Spleen (tissue), 11 donors: Measurements from ENCODE around the gene SIRT5. TPM values are rescaled to one million over a fixed set of nuclear protein-coding genes. Genes with fewer than 3 reads are reported as not detected.

Source experiments
- DNase-seq: peaks from one replicate; pipeline ENCODE4 v3.0.0-alpha.2; 2020
- H3K27ac ChIP-seq, 8 donors: fragments of 200-600 bp; sonication (generic) in 7 of 8; 1 replicate in 4 of 8; 2 replicates in 4 of 8; pipeline versions ENCODE4 v1.5.0 to v1.8.0; 2016 to 2021; ENCODE audit warnings: inconsistent platforms in 4 of 8, mild to moderate bottlenecking in 4 of 8, moderate library complexity in 1 of 8
- H3K27me3 ChIP-seq, 7 donors: fragments of 200-600 bp; sonication (generic) in 6 of 7; replicated peaks in 1 of 7; 1 replicate in 4 of 7; 2 replicates in 3 of 7; pipeline versions ENCODE4 v1.5.0 to v1.8.0; 2016 to 2021; ENCODE audit warnings: inconsistent platforms in 3 of 7, mild to moderate bottlenecking in 1 of 7
- H3K36me3 ChIP-seq, 6 donors: fragments of 200-600 bp; sonication (generic) in 5 of 6; 1 replicate in 4 of 6; 2 replicates in 2 of 6; pipeline versions ENCODE4 v1.5.0 to v1.8.0; 2016 to 2021; ENCODE audit warnings: inconsistent platforms in 2 of 6
- H3K4me1 ChIP-seq, 6 donors: fragments of 200-600 bp; sonication (generic) in 5 of 6; 1 replicate in 3 of 6; 2 replicates in 3 of 6; pipeline versions ENCODE4 v1.5.0 to v1.8.0; 2016 to 2021; ENCODE audit warnings: inconsistent platforms in 3 of 6
- H3K4me3 ChIP-seq, 8 donors: fragments of 200-600 bp; sonication (generic) in 7 of 8; 1 replicate in 4 of 8; 2 replicates in 4 of 8; pipeline versions ENCODE4 v1.5.0 to v1.8.0; 2016 to 2021; ENCODE audit warnings: inconsistent platforms in 4 of 8, mild to moderate bottlenecking in 4 of 8, moderate library complexity in 2 of 8
- H3K9me3 ChIP-seq, 8 donors: fragments of 200-600 bp; sonication (generic) in 7 of 8; 1 replicate in 4 of 8; 2 replicates in 4 of 8; pipeline versions ENCODE4 v1.5.0 to v1.8.0; 2016 to 2021; ENCODE audit warnings: inconsistent platforms in 4 of 8
- CTCF ChIP-seq, 11 experiments: fragments of 200-600 bp in 7 of 11; fragments of 450-650 bp in 4 of 11; sonication (generic) in 4 of 11; IDR thresholded peaks in 8 of 11; conservative IDR thresholded peaks in 3 of 11; 1 replicate in 7 of 11; 2 replicates in 4 of 11; pipeline versions ENCODE4 v1.4.0 to v1.8.0; 2016 to 2021; ENCODE audit warnings: antibody characterized with exemption in 11 of 11, inconsistent platforms in 4 of 11, mild to moderate bottlenecking in 1 of 11
- POLR2A ChIP-seq, 3 donors: fragments of 450-650 bp; IDR thresholded peaks; one replicate each; pipeline ENCODE4 v1.5.1; 2017; ENCODE audit warnings: antibody characterized with exemption in 3 of 3, mild to moderate bottlenecking in 1 of 3
- POLR2AphosphoS5 ChIP-seq, 3 donors: sonication (generic); formaldehyde crosslinking; IDR thresholded peaks; one replicate each; pipeline ENCODE4 v1.5.1; 2017; ENCODE audit warnings: antibody characterized with exemption in 3 of 3
- WGBS, 5 donors: extraction: QIAGEN DNeasy Blood & Tissue Kit in 3 of 5; methylation state at CpG; one replicate each; pipeline versions ENCODE4 v1.1.5 to v1.1.7; 2013 to 2018; 5-methylcytosine and 5-hydroxymethylcytosine counted together
- intact Hi-C: fragments of 100-400 bp; cut with DNase I; formaldehyde crosslinking; loops from one replicate; pipeline ENCODE4 v1.15.0; 2023; ENCODE audit warnings: low total_unique reads
- polyA plus RNA-seq, 3 donors: library from polyadenylated mRNA; stranded (reverse); fragments of 200-250 nt; gene quantifications; one replicate each; pipeline ENCODE4 v1.2.1, GENCODE V29; 2013
- total RNA-seq, 7 donors: library from RNA; depleted of rRNA in 3 of 7; stranded (reverse); fragments of >200 nt in 3 of 7; fragmentation: NEBNext Ultra II Directional in 4 of 7; extraction: Animal tissue kit (Norgen Biotek cat#: 25700) in 4 of 7; gene quantifications; one replicate each; pipeline versions ENCODE4 v1.1.0 to v1.2.1, GENCODE V29; 2016 to 2021
- donor health status: healthy with polysubstance abuse.
- donor health status: DM: no; HTN: no; CAD: no; lungs with moderate emphysema.
- donor health status: DM: no; HTN: no; CAD: no.
- donor health status: Bipolar disorder and iron deficiency.
- donor health status: healthy.
- donor health status: DM: no; HTN: no; CAD: no.
- donor health status: DM: yes; HTN: yes; CAD: no.

The SIRT5 gene
- total and polyA plus RNA-seq, 10 donors: 8.2 to 23.7 (median 16.1) TPM

GRCh38 chr6:13531956-13532355, 42.4 kb upstream of the SIRT5 start:
- Histone ChIP-seq H3K4me3 (no peak overlapping the region), H3K27ac (no peak overlapping the region), H3K4me1 (peaks cover 6 to 40% (median 22%) of the 10 kb centered on the region in 6 donors), H3K27me3 (no peaks in the 10 kb centered on the region), H3K36me3 (no peaks in the 10 kb centered on the region), H3K9me3 (no peaks in the 10 kb centered on the region)
- DNase-seq: no peak
- 76 to 90% (median 80%) methylated on average over 4 of the region's 4 CpGs for WGBS, 5 donors
- intact Hi-C loops: loop anchor here (10.0 kb wide), 1 partner anchor 47 kb away; the partner anchor contains the start of gene GFOD1
- TF ChIP-seq POLR2AphosphoS5 (IDR thresholded peaks at IDR 0.05): no peak
- no peak for TF ChIP-seq POLR2A (IDR thresholded peaks at IDR 0.05)
- no peak for TF ChIP-seq CTCF (IDR thresholded peaks at IDR 0.05 in 8 of 11, conservative IDR thresholded peaks at IDR 0.05 in 3 of 11)

GRCh38 chr6:13534536-13534935, 39.9 kb upstream of the SIRT5 start:
- Histone ChIP-seq H3K4me1 (peaks cover 0 to 31% (median 17%) of the 10 kb centered on the region in 6 donors), H3K27ac (peak overlapping the region in 6 of 8 donors; percentile 44 to 64 (median 58)), H3K9me3 (no peaks in the 10 kb centered on the region), H3K27me3 (no peaks in the 10 kb centered on the region), H3K36me3 (no peaks in the 10 kb centered on the region), H3K4me3 (no peak overlapping the region)
- no peak for DNase-seq
- intact Hi-C loops: loop anchor here (10.0 kb wide), 1 partner anchor 50 kb away; the partner anchor contains the start of gene GFOD1
- peak; percentile 59 to 90 (median 82) for TF ChIP-seq POLR2AphosphoS5 (IDR thresholded peaks at IDR 0.05)
- TF ChIP-seq CTCF (IDR thresholded peaks at IDR 0.05 in 8 of 11, conservative IDR thresholded peaks at IDR 0.05 in 3 of 11): no peak
- WGBS, 5 donors: 65 to 84% (median 77%) methylated on average over 3 of the region's 3 CpGs

GRCh38 chr6:13535306-13535705, 39.1 kb upstream of the SIRT5 start:
- H3K4me1 ChIP-seq: peaks cover 0 to 31% (median 17%) of the 10 kb centered on the region in 6 donors
- no peaks in the 10 kb centered on the region for H3K27me3 ChIP-seq
- H3K4me3 ChIP-seq: no peak overlapping the region
- no peak for DNase-seq
- WGBS, 5 donors: 89 to 96% (median 91%) methylated on average over 3 of the region's 3 CpGs
- intact Hi-C loops: loop anchor here (10.0 kb wide), 1 partner anchor 51 kb away; the partner anchor contains the start of gene GFOD1
- H3K36me3 ChIP-seq: no peaks in the 10 kb centered on the region
- H3K27ac ChIP-seq: peak overlapping the region in 5 of 8 donors; percentile 32 to 64 (median 61)
- TF ChIP-seq CTCF (IDR thresholded peaks at IDR 0.05 in 8 of 11, conservative IDR thresholded peaks at IDR 0.05 in 3 of 11) (no peak), POLR2A (IDR thresholded peaks at IDR 0.05) (no peak), POLR2AphosphoS5 (IDR thresholded peaks at IDR 0.05) (no peak)
- no peaks in the 10 kb centered on the region for H3K9me3 ChIP-seq

- H3K27ac ChIP-seq: peak overlapping the region in 2 of 8 donors; percentile 3 to 23
- H3K4me3 ChIP-seq: no peak overlapping the region
- H3K9me3 ChIP-seq: no peaks in the 10 kb centered on the region
- WGBS, 5 donors: 93 to 97% (median 96%) methylated on average over 4 of the region's 4 CpGs
- intact Hi-C loops: loop anchor here (10.0 kb wide), 1 partner anchor 52 kb away; the partner anchor contains the start of gene GFOD1
- no peaks in the 10 kb centered on the region for H3K36me3 ChIP-seq
- H3K27me3 ChIP-seq: no peaks in the 10 kb centered on the region
- DNase-seq: no peak
- TF ChIP-seq POLR2A (IDR thresholded peaks at IDR 0.05) (no peak), POLR2AphosphoS5 (IDR thresholded peaks at IDR 0.05) (no peak), CTCF (IDR thresholded peaks at IDR 0.05 in 8 of 11, conservative IDR thresholded peaks at IDR 0.05 in 3 of 11) (no peak)
- peaks cover 0 to 31% (median 17%) of the 10 kb centered on the region in 6 donors for H3K4me1 ChIP-seq
Measured at GRCh38 chr6:13536796-13537526, 37.4 kb upstream of the SIRT5 start.
